Neural cell (in vitro differentiated cells): Measurements from ENCODE around the gene PDCD1.

Experiments
- CTCF ChIP-seq: fragments of 450-650 bp; IDR thresholded peaks from 2 replicates; pipeline ENCODE4 v1.5.1; 2014; ENCODE audit warnings: antibody characterized with exemption, mild to moderate bottlenecking, moderate library complexity; ENCODE audit not compliant: poor library complexity, severe bottlenecking
- EP300 ChIP-seq: fragments of 450-650 bp; conservative IDR thresholded peaks from 2 replicates; pipeline ENCODE4 v1.6.1; 2014; ENCODE audit warnings: antibody characterized with exemption, mild to moderate bottlenecking, moderate library complexity; ENCODE audit not compliant: poor library complexity, severe bottlenecking
- EZH2 ChIP-seq: fragments of 200-600, 300-800 bp; shearing (Covaris generic), sonication (generic); IDR thresholded peaks from 2 replicates; pipeline ENCODE4 v1.6.1; 2014; ENCODE audit warnings: antibody characterized with exemption, low read length, borderline replicate concordance, mild to moderate bottlenecking; ENCODE audit not compliant: insufficient read depth, poor library complexity, severe bottlenecking
- MXI1 ChIP-seq: fragments of 450-650 bp; conservative IDR thresholded peaks from 2 replicates; pipeline ENCODE4 v1.6.1; 2014; ENCODE audit warnings: antibody characterized with exemption, mild to moderate bottlenecking; ENCODE audit not compliant: poor library complexity, severe bottlenecking
- POLR2AphosphoS5 ChIP-seq: IDR thresholded peaks from 2 replicates; pipeline ENCODE4 v1.6.1; 2012
- RAD21 ChIP-seq: fragments of 450-650 bp; conservative IDR thresholded peaks from 2 replicates; pipeline ENCODE4 v1.6.1; 2014; ENCODE audit warnings: antibody characterized with exemption, mild to moderate bottlenecking, moderate library complexity
- REST ChIP-seq: IDR thresholded peaks from 2 replicates; pipeline ENCODE4 v1.6.1; 2012; ENCODE audit warnings: borderline replicate concordance

- TF ChIP-seq EZH2 (no peak), REST (no peak), EP300 (no peak), CTCF (no peak), POLR2AphosphoS5 (no peak), RAD21 (no peak), MXI1 (no peak)
These were observed 6.3 kb downstream of the PDCD1 start for GRCh38 chr2:241852116-241852980.
